HG03521 (cell line): Measurements from ENCODE around the gene TRAF3.
"Not testable (repeated sequence)": the region's sequence is repeated elsewhere in the genome, so short reads cannot be mapped to it uniquely, and the experiment has no call there.

Experiments used
- ATAC-seq: cut with Tn5 transposase; IDR thresholded peaks from one replicate; pipeline ENCODE4 v1.9.1; 2021; ENCODE audit warnings: mild to moderate bottlenecking, moderate library complexity; ENCODE audit not compliant: unreplicated experiment

The TRAF3 gene

GRCh38 chr14:102750376-102750775, 26.9 kb upstream of the TRAF3 start:
- ATAC-seq: no peak

GRCh38 chr14:102751088-102751487, 26.2 kb upstream of the TRAF3 start:
- no peak for ATAC-seq

GRCh38 chr14:102752239-102752847, 24.9 kb upstream of the TRAF3 start:
- no peak for ATAC-seq

GRCh38 chr14:102754370-102755262, 22.6 kb upstream of the TRAF3 start:
- ATAC-seq: no peak

GRCh38 chr14:102757646-102758045, 19.6 kb upstream of the TRAF3 start:
- ATAC-seq: no peak

GRCh38 chr14:102758087-102758486, 19.2 kb upstream of the TRAF3 start:
- ATAC-seq: no peak

GRCh38 chr14:102759456-102760187, 17.6 kb upstream of the TRAF3 start:
- ATAC-seq: no peak

GRCh38 chr14:102760496-102761193, 16.6 kb upstream of the TRAF3 start:
- no peak for ATAC-seq

GRCh38 chr14:102761206-102761605, 16.0 kb upstream of the TRAF3 start:
- no peak for ATAC-seq

GRCh38 chr14:102764220-102764671, 13.0 kb upstream of the TRAF3 start:
- no peak for ATAC-seq

- not testable (repeated sequence) for ATAC-seq
These were observed 11.5 kb upstream of the TRAF3 start for GRCh38 chr14:102765770-102766169.

GRCh38 chr14:102768223-102769048, 8.8 kb upstream of the TRAF3 start:
- ATAC-seq: no peak

- no peak for ATAC-seq
These were observed 8.3 kb upstream of the TRAF3 start for GRCh38 chr14:102769049-102769327.

- no peak for ATAC-seq
These were observed 6.8 kb upstream of the TRAF3 start for GRCh38 chr14:102770147-102771123.

- no peak for ATAC-seq
These were observed 6.1 kb upstream of the TRAF3 start for GRCh38 chr14:102771144-102771543.

- ATAC-seq: no peak
These were observed 4.3 kb upstream of the TRAF3 start for GRCh38 chr14:102772781-102773570.

- ATAC-seq: no peak
These were observed 2.7 kb upstream of the TRAF3 start for GRCh38 chr14:102774391-102775153.
